Gastrocnemius medialis (tissue), 4 donors: ENCODE results near the gene SPATA31D3.
"Not testable (repeated sequence)": the region's sequence is repeated elsewhere in the genome, so short reads cannot be mapped to it uniquely, and the experiment has no call there.

Source experiments
- POLR2A ChIP-seq, 2 donors: fragments of 450-650 bp; IDR thresholded peaks; one replicate each; pipeline ENCODE4 v1.6.1; 2017; ENCODE audit warnings: antibody characterized with exemption in 2 of 2, mild to moderate bottlenecking in 2 of 2, moderate library complexity in 2 of 2
- TF ChIP-seq, protein P1 (sequence below), 5 experiments: fragments of 450-650 bp in 3 of 5; fragments of 200-600 bp in 2 of 5; sonication (generic) in 2 of 5; IDR thresholded peaks in 4 of 5; conservative IDR thresholded peaks in 1 of 5; 1 replicate in 4 of 5; 2 replicates in 1 of 5; pipeline ENCODE4 v1.5.1; 2016 to 2019; ENCODE audit warnings: antibody characterized with exemption in 5 of 5, mild to moderate bottlenecking in 3 of 5, moderate library complexity in 3 of 5

DNA sequence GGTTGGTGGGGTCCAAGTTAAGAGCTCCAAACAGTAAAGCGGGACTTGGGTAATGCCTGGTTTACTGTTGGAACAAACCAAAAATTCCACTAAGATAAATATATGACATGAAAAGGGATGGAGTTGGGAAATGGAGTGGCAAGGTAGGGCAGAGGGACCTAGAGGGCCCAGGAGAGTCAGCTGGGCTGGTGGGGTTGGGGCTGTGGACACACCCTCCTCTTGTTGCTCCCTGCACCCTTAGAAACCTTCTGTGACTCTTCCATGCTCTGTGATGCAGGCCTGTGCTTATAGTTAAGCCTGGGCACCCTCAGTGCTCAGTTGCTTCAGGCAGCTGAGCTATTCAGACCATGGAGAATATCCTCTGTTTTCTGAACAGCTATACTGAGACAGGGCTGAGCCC lies 45.2 kb downstream of the SPATA31D3 start, which contains the start of gene SPATA31D1:
- TF ChIP-seq POLR2A (IDR thresholded peaks at IDR 0.05) = not testable (repeated sequence)
- TF ChIP-seq, protein P1, sequence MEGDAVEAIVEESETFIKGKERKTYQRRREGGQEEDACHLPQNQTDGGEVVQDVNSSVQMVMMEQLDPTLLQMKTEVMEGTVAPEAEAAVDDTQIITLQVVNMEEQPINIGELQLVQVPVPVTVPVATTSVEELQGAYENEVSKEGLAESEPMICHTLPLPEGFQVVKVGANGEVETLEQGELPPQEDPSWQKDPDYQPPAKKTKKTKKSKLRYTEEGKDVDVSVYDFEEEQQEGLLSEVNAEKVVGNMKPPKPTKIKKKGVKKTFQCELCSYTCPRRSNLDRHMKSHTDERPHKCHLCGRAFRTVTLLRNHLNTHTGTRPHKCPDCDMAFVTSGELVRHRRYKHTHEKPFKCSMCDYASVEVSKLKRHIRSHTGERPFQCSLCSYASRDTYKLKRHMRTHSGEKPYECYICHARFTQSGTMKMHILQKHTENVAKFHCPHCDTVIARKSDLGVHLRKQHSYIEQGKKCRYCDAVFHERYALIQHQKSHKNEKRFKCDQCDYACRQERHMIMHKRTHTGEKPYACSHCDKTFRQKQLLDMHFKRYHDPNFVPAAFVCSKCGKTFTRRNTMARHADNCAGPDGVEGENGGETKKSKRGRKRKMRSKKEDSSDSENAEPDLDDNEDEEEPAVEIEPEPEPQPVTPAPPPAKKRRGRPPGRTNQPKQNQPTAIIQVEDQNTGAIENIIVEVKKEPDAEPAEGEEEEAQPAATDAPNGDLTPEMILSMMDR (IDR thresholded peaks at IDR 0.05 in 4 of 5, conservative IDR thresholded peaks at IDR 0.05 in 1 of 5) = not testable (repeated sequence)
